GM10248 (cell line): Measurements from ENCODE around the gene RYK.
"Not testable (repeated sequence)": the region's sequence is repeated elsewhere in the genome, so short reads cannot be mapped to it uniquely, and the experiment has no call there.

Source experiments
- CTCF ChIA-PET: fragments of 300-600 bp; sonication (Branson Sonifier 250); formaldehyde crosslinking; extraction: SDS; loops from one replicate; lab custom pipeline; 2021; ENCODE audit warnings: antibody characterized with exemption; lab: Yijun Ruan, JAX
- POLR2A ChIA-PET: fragments of 350-650 bp; sonication (Branson Sonifier 250); formaldehyde crosslinking; extraction: SDS; loops from one replicate; lab custom pipeline; 2020; ENCODE audit warnings: antibody characterized with exemption; lab: Yijun Ruan, JAX
- DNase-seq: peaks from one replicate; pipeline ENCODE4 v3.0.0; 2012; ENCODE audit errors: extremely low spot score
- TF ChIP-seq, protein P1 (sequence below): IDR thresholded peaks from 2 replicates; pipeline ENCODE4 v1.5.1; 2012; ENCODE audit warnings: mild to moderate bottlenecking, low read depth; ENCODE audit errors: extremely low read depth, missing control alignments, control extremely low read depth

The RYK gene

DNA sequence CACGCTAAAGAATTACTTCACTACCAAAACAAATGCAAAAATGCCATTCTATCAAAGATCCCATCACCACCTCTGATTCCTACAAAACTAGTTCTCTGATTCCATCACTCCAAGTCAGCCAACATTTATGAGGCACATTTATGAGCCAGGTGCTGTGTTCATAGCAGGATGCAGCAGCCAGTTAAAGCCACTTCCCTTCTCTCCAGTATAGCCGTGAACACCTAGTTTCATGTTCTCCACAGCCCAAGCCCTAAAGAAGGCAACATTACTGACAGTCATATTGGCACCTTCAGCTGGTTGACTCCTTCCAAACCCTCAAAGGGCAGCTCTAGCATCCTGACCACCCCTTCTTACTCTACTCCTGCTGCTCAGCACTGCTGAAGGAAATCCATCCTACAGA lies 36.4 kb downstream of the RYK start:
- DNase-seq: no peak
- TF ChIP-seq, protein P1, sequence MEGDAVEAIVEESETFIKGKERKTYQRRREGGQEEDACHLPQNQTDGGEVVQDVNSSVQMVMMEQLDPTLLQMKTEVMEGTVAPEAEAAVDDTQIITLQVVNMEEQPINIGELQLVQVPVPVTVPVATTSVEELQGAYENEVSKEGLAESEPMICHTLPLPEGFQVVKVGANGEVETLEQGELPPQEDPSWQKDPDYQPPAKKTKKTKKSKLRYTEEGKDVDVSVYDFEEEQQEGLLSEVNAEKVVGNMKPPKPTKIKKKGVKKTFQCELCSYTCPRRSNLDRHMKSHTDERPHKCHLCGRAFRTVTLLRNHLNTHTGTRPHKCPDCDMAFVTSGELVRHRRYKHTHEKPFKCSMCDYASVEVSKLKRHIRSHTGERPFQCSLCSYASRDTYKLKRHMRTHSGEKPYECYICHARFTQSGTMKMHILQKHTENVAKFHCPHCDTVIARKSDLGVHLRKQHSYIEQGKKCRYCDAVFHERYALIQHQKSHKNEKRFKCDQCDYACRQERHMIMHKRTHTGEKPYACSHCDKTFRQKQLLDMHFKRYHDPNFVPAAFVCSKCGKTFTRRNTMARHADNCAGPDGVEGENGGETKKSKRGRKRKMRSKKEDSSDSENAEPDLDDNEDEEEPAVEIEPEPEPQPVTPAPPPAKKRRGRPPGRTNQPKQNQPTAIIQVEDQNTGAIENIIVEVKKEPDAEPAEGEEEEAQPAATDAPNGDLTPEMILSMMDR: no peak
- CTCF ChIA-PET: interaction anchor here (0.9 to 7.0 kb wide), 6 partner anchors 9 to 260 kb away, joined by 3 to 123 read pairs (median 12); no protein-coding TSS in a partner anchor
- POLR2A ChIA-PET: no interaction called here

DNA sequence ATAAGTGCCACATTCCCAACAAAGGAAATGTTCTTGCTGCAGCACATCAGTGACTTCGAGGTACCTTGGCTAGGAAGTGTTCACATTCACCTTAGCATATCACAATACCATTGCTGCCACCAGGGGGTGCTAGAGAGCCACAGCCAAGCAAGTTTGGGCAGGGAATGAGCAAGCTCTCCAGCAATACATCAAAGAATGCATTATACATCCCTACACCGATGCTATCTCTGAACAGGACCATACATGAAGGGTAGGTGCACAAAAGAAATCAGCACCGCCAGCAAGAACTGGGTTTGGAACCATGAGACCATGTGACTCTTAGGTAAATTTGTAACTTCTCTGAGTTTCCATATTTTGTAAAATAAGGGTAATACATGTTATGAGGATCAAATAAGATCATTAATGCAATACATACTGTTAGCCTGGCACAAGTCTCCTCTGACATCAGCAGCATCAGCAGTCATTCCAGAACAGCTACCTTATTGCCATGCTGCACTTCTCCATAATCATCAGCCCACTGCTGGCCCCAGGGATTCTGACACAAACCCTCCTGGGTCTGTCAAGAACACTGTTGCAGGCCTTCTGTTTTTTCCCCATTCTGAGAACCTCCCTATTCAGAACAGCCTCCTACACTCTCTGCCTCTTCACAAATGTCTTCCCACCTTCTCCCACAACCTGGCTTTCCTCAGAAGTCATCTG lies 37.5 kb downstream of the RYK start:
- ChIA-PET CTCF (interaction anchor here (0.5 to 7.0 kb wide), 45 partner anchors 8 to 1487 kb away, joined by 3 to 123 read pairs (median 5); no protein-coding TSS in a partner anchor), POLR2A (no interaction called here)
- TF ChIP-seq, protein P1: peak; percentile 93
- DNase-seq: peak; percentile 71

DNA sequence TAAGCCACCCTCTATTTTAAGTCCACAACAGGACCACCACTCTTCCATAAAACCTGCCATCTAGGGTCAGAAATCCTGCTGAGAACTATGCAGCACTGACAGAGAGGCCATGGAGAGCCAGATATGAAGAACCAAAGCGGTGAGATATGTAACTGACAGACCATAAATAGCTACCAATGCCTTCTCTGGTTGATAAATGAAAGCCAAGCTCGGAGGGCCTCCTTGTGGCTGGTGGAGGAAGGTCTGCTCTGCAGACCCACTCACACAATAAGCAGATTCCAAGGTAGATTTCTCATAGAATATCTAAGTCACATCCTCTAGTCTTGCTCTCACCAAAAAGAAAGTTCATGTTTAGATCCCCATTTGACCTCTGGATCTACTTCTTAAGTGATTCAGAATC lies 38.9 kb downstream of the RYK start:
- POLR2A ChIA-PET: no interaction called here
- CTCF ChIA-PET: interaction anchor here (0.7 to 7.0 kb wide), 39 partner anchors 10 to 1485 kb away, joined by 3 to 123 read pairs (median 6); no protein-coding TSS in a partner anchor
- TF ChIP-seq, protein P1: peak; percentile 53
- peak; percentile 22 for DNase-seq

DNA sequence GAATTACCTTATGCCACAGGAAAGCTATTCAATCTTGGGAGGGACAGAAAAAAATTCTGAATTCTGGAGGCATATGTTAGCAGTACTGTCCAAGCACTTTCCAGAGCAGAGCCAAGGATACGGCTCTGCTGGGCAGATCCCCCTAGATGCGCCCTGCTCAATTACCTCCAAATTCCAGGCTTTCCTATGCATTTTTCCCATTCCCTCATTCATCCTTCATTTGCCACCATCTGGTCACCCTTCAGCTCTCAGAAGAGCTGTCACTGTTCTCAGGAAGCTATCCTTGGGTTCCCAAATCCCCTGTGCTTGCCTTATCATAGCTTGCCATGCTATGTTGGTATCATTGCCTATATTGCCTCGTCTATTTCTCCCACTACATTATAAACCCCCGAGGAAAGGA lies 45.2 kb downstream of the RYK start:
- POLR2A ChIA-PET: no interaction called here
- CTCF ChIA-PET: interaction anchor here (1.0 to 1.4 kb wide), 2 partner anchors 8 to 9 kb away, joined by 3 to 6 read pairs; no protein-coding TSS in a partner anchor
- TF ChIP-seq, protein P1: no peak
- no peak for DNase-seq

DNA sequence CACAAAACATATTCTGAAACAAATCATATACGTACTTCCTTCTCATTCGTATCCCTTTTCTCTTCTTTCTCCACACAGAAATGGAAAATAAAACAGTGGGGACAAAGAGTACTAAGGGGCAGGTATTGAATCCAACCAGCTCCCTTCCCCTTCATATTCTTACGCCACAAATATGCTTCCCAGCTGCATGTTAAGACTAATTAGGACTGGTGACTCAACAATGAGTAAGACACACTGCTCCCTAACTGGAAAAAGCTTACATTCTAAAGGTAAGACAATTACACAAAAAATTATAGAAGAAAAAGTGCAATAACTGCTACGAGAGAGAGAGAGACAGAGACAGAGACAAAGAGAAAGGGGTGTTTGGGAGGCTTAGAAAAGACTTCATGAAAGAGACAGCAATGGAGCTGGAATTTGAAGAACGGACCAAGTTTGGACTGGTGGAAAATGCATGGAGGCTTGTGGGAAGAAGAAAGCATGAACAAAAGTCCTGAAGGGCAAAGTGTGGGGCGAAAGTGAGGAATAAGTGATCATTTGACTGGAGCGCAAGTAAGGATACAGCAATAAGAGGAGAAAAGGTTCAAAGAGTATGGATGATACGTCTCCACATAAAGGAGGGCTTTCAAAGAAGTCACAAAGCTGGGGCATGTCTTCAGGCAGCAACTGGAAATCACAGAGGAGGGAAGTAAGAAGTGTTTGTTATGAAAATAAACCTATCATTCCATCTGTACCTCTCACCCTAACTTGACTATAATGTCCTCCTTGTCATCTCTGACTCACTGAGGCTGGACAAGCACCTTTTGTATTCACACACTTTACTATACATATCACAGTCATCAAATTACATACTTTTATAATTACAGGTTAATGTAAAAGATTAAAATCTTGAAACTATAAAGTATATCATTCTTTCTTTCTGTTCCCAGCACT lies 49.2 kb downstream of the RYK start:
- ChIA-PET CTCF (interaction anchor here (0.7 to 8.7 kb wide), 5 partner anchors 12 to 272 kb away, joined by 3 to 92 read pairs (median 4); no protein-coding TSS in a partner anchor), POLR2A (no interaction called here)
- TF ChIP-seq, protein P1: no peak
- no peak for DNase-seq

DNA sequence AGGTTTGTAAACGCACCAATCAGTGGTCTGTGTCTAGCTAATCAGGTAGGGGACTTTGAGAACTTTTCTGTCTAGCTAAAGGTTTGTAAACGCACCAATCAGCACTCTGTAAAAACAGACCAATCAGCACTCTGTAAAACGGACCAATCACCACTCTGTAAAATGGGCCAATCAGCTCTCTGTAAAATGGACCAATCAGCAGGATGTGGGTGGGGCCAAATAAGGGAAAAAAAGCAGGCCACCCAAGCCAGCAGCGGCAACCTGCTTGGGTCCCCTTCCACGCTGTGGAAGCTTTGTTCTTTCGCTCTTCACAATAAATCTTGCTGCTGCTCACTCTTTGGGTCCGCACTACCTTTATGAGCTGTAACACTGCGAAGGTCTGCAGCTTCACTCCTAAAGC lies 50.8 kb downstream of the RYK start:
- POLR2A ChIA-PET, DNase-seq: not testable (repeated sequence)
- CTCF ChIA-PET: interaction anchor here (0.9 to 8.7 kb wide), 13 partner anchors 8 to 280 kb away, joined by 3 to 92 read pairs (median 5); no protein-coding TSS in a partner anchor
